Naive thymus-derived CD8-positive, alpha-beta T cell (primary cell): ENCODE measurements around the gene DDX11. TPM values are rescaled to one million over a fixed set of nuclear protein-coding genes. Genes with fewer than 3 reads are reported as not detected.
"Not testable (repeated sequence)": the region's sequence is repeated elsewhere in the genome, so short reads cannot be mapped to it uniquely, and the experiment has no call there.

ENCODE experiments used
- ATAC-seq, 2 donors: fragments of 150-1000 bp; cut with Tn5 transposase in 1 of 2; sonication (Bioruptor Pico), chemical (Tn5 transposase) in 1 of 2; 1 replicate in 1 of 2; 2 replicates in 1 of 2; pipeline ENCODE4 v1.10.0; 2021; ENCODE audit warnings: mild to moderate bottlenecking in 2 of 2, moderate library complexity in 2 of 2
- POLR2A ChIA-PET: fragments of 350-600 bp; sonication (Branson Sonifier 250); formaldehyde crosslinking; loops from one replicate; lab custom pipeline; 2021; ENCODE audit warnings: antibody characterized with exemption; lab: Charles Lee
- DNase-seq, 10 donors: peaks; one replicate each; pipeline versions ENCODE4 v3.0.0 to v3.0.0-alpha.2; 2020 to 2022
- H3K27ac Mint-ChIP-seq, 10 donors: one replicate each; pipeline ENCODE4 v1.8.0; 2020 to 2022; ENCODE audit warnings: mild to moderate bottlenecking in 10 of 10, mixed read lengths in 10 of 10, moderate library complexity in 4 of 10, inconsistent platforms in 1 of 10
- H3K27me3 Mint-ChIP-seq, 5 donors: one replicate each; pipeline ENCODE4 v1.8.0; 2021 to 2022; ENCODE audit warnings: mixed read lengths in 5 of 5
- H3K36me3 Mint-ChIP-seq, 3 donors: one replicate each; pipeline ENCODE4 v1.8.0; 2020 to 2022; ENCODE audit warnings: mixed read lengths in 3 of 3, mild to moderate bottlenecking in 2 of 3, inconsistent platforms in 1 of 3
- H3K4me1 Mint-ChIP-seq, 4 donors: one replicate each; pipeline ENCODE4 v1.8.0; 2021 to 2022; ENCODE audit warnings: mixed read lengths in 4 of 4
- H3K4me3 Mint-ChIP-seq, 10 donors: one replicate each; pipeline ENCODE4 v1.8.0; 2020 to 2022; ENCODE audit warnings: mild to moderate bottlenecking in 10 of 10, mixed read lengths in 10 of 10, moderate library complexity in 6 of 10, inconsistent platforms in 1 of 10
- H3K9me3 Mint-ChIP-seq, 9 donors: one replicate each; pipeline ENCODE4 v1.8.0; 2020 to 2022; ENCODE audit warnings: mixed read lengths in 9 of 9, mild to moderate bottlenecking in 3 of 9, inconsistent platforms in 1 of 9, moderate library complexity in 1 of 9
- polyA plus RNA-seq, 3 donors: library from polyadenylated mRNA; unstranded; fragments of 300-500 nt; fragmentation: Illumina TruSeq; gene quantifications; one replicate each; pipeline ENCODE4 v1.2.3, GENCODE V29; 2021
- total RNA-seq, 8 experiments: library from RNA in 2 of 8; stranded (reverse) in 2 of 8; gene quantifications; one replicate each; pipeline ENCODE4 v1.2.3 and lab custom pipeline; 2021 to 2026

Gene DDX11
- total and polyA plus RNA-seq, 5 experiments from 2014 or later: 2.4 to 141 (median 24.2) TPM

GRCh38 chr12:31095080-31095860, 21.6 kb downstream of the DDX11 start:
- H3K4me3 Mint-ChIP-seq, H3K9me3 Mint-ChIP-seq, DNase-seq, H3K4me1 Mint-ChIP-seq, POLR2A ChIA-PET, H3K36me3 Mint-ChIP-seq, ATAC-seq, H3K27me3 Mint-ChIP-seq: not testable (repeated sequence)
- H3K27ac Mint-ChIP-seq: peak overlapping the region in 1 of 10 donors; percentile 4

- H3K36me3 Mint-ChIP-seq, H3K27ac Mint-ChIP-seq, H3K4me1 Mint-ChIP-seq, H3K4me3 Mint-ChIP-seq, DNase-seq, H3K9me3 Mint-ChIP-seq, POLR2A ChIA-PET, ATAC-seq, H3K27me3 Mint-ChIP-seq: not testable (repeated sequence)
Measured at GRCh38 chr12:31096251-31097065, 22.8 kb downstream of the DDX11 start.

GRCh38 chr12:31097819-31098218, 24.2 kb downstream of the DDX11 start:
- H3K9me3 Mint-ChIP-seq, H3K27me3 Mint-ChIP-seq, H3K27ac Mint-ChIP-seq, DNase-seq, H3K36me3 Mint-ChIP-seq, H3K4me1 Mint-ChIP-seq, POLR2A ChIA-PET, H3K4me3 Mint-ChIP-seq, ATAC-seq: not testable (repeated sequence)

- H3K36me3 Mint-ChIP-seq, H3K4me1 Mint-ChIP-seq, H3K9me3 Mint-ChIP-seq, H3K27ac Mint-ChIP-seq, DNase-seq, H3K27me3 Mint-ChIP-seq, POLR2A ChIA-PET, H3K4me3 Mint-ChIP-seq, ATAC-seq: not testable (repeated sequence)
Measured at GRCh38 chr12:31098363-31098762, 24.7 kb downstream of the DDX11 start.

- H3K27me3 Mint-ChIP-seq, POLR2A ChIA-PET, ATAC-seq, H3K4me1 Mint-ChIP-seq, H3K4me3 Mint-ChIP-seq, H3K27ac Mint-ChIP-seq, H3K9me3 Mint-ChIP-seq, DNase-seq: not testable (repeated sequence)
- peaks cover 0 to 11% (median 8%) of the 10 kb centered on the region in 3 donors for H3K36me3 Mint-ChIP-seq
Measured at GRCh38 chr12:31098771-31099170, 25.1 kb downstream of the DDX11 start.

- H3K27me3 Mint-ChIP-seq, ATAC-seq, H3K27ac Mint-ChIP-seq, POLR2A ChIA-PET, H3K4me1 Mint-ChIP-seq, H3K4me3 Mint-ChIP-seq, H3K9me3 Mint-ChIP-seq, DNase-seq: not testable (repeated sequence)
- peaks cover 0 to 14% (median 8%) of the 10 kb centered on the region in 3 donors for H3K36me3 Mint-ChIP-seq
Measured at GRCh38 chr12:31099434-31099833, 25.8 kb downstream of the DDX11 start.

GRCh38 chr12:31100503-31101208, 27.0 kb downstream of the DDX11 start:
- H3K4me3 Mint-ChIP-seq, H3K27me3 Mint-ChIP-seq, ATAC-seq, POLR2A ChIA-PET, H3K9me3 Mint-ChIP-seq, H3K4me1 Mint-ChIP-seq, DNase-seq: not testable (repeated sequence)
- peaks cover 0 to 14% (median 6%) of the 10 kb centered on the region in 3 donors for H3K36me3 Mint-ChIP-seq
- H3K27ac Mint-ChIP-seq: peak overlapping the region in 1 of 10 donors; percentile 15

GRCh38 chr12:31102125-31102524, 28.5 kb downstream of the DDX11 start:
- ATAC-seq, POLR2A ChIA-PET, H3K9me3 Mint-ChIP-seq, H3K4me3 Mint-ChIP-seq, H3K27me3 Mint-ChIP-seq, H3K4me1 Mint-ChIP-seq, H3K36me3 Mint-ChIP-seq, DNase-seq, H3K27ac Mint-ChIP-seq: not testable (repeated sequence)

GRCh38 chr12:31102596-31102995, 28.9 kb downstream of the DDX11 start:
- H3K27ac Mint-ChIP-seq, POLR2A ChIA-PET: not testable (repeated sequence)

GRCh38 chr12:31103561-31103975, 29.9 kb downstream of the DDX11 start:
- DNase-seq, H3K27ac Mint-ChIP-seq, ATAC-seq, H3K9me3 Mint-ChIP-seq, H3K4me1 Mint-ChIP-seq, H3K27me3 Mint-ChIP-seq, H3K4me3 Mint-ChIP-seq, POLR2A ChIA-PET, H3K36me3 Mint-ChIP-seq: not testable (repeated sequence)

More at GRCh38 chr12:31102596-31102995, 28.9 kb downstream of the DDX11 start:
- not testable (repeated sequence) for H3K4me1 Mint-ChIP-seq, DNase-seq, ATAC-seq, H3K9me3 Mint-ChIP-seq, H3K36me3 Mint-ChIP-seq, H3K27me3 Mint-ChIP-seq, H3K4me3 Mint-ChIP-seq

GRCh38 chr12:31104220-31104619, 30.6 kb downstream of the DDX11 start:
- H3K4me3 Mint-ChIP-seq, POLR2A ChIA-PET, H3K27ac Mint-ChIP-seq, ATAC-seq, H3K27me3 Mint-ChIP-seq, H3K9me3 Mint-ChIP-seq, H3K36me3 Mint-ChIP-seq, H3K4me1 Mint-ChIP-seq, DNase-seq: not testable (repeated sequence)

- H3K27me3 Mint-ChIP-seq, H3K36me3 Mint-ChIP-seq, POLR2A ChIA-PET, DNase-seq, H3K27ac Mint-ChIP-seq, H3K9me3 Mint-ChIP-seq, H3K4me1 Mint-ChIP-seq, H3K4me3 Mint-ChIP-seq, ATAC-seq: not testable (repeated sequence)
Measured at GRCh38 chr12:31104773-31105172, 31.1 kb downstream of the DDX11 start.

GRCh38 chr12:31105668-31106067, 32.0 kb downstream of the DDX11 start:
- Mint-ChIP-seq H3K27me3 (no peaks in the 10 kb centered on the region), H3K27ac (no peak overlapping the region), H3K36me3 (peaks cover 0 to 7% (median 0%) of the 10 kb centered on the region in 3 donors), H3K4me3 (no peak overlapping the region), H3K9me3 (no peaks in the 10 kb centered on the region), H3K4me1 (no peaks in the 10 kb centered on the region)
- DNase-seq (no peak), ATAC-seq (no peak)
- POLR2A ChIA-PET: no interaction called here
